Esophagus squamous epithelium (tissue), 4 donors: ENCODE results near the gene RAB8A.

Source experiments
- CTCF ChIP-seq, 6 experiments: fragments of 450-650 bp in 4 of 6; fragments of 200-600 bp in 2 of 6; sonication (generic) in 2 of 6; IDR thresholded peaks; one replicate each; pipeline ENCODE4 v1.5.1; 2016 to 2019; ENCODE audit warnings: antibody characterized with exemption in 6 of 6, mild to moderate bottlenecking in 4 of 6, moderate library complexity in 4 of 6
- POLR2A ChIP-seq, 4 donors: fragments of 450-650 bp; IDR thresholded peaks; one replicate each; pipeline ENCODE4 v1.6.1; 2017; ENCODE audit warnings: antibody characterized with exemption in 4 of 4, mild to moderate bottlenecking in 4 of 4, moderate library complexity in 3 of 4

GRCh38 chr19:16124953-16125352 lies 13.3 kb downstream of the RAB8A start:
- TF ChIP-seq POLR2A (IDR thresholded peaks at IDR 0.05) (no peak), CTCF (IDR thresholded peaks at IDR 0.05) (no peak)
